ENCODE measurements around the gene PHRF1.
A peak's percentile ranks its signal among the peaks of the same experiment; 100 is the strongest.
"Not testable (repeated sequence)": the region's sequence is repeated elsewhere in the genome, so short reads cannot be mapped to it uniquely, and the experiment has no call there.

PHRF1 gene

GRCh38 chr11:571802-572185 lies 4.5 kb upstream of the PHRF1 start:
- no peak overlapping the region for H3K4me3 ChIP-seq (ENCODE audit: low read length)
- DNase-seq (ENCODE audit: low read depth): no peak
- TF ChIP-seq CTCF (IDR thresholded peaks at IDR 0.05; ENCODE audit: insufficient read depth, low read depth, low read length, missing control alignments): no peak

DNA sequence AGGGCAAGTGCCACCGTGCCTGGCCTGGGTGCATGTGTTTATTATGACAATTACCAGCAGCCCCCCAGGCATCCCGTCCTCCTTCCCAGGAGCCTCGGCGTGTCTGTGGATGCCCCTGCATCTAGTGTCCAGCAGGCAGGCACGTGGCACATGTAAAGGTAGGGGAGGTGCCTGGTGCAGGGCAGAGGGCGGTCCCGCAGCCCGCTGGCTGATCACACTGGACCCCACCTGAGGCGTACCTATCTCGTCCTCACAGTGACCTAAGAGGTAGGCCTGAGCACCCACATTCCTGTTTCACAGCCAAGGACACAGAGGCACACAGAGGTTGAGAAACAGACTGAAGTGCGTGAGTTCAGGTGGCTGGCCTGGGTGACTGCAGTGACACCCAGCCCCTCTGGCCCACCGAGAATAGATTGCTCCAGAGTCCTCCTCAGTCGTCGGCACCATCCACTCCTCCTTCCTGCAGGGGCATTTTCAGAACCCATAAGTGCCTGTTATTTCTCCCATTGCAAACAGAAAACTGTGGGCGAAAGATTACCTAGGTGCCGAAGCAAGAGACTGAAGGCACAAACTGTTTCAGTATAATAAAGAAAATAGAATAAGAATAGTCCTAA lies 3.0 kb upstream of the PHRF1 start:
- no peak overlapping the region for H3K4me3 ChIP-seq (ENCODE audit: low read length)
- no peak for TF ChIP-seq CTCF (IDR thresholded peaks at IDR 0.05; ENCODE audit: insufficient read depth, low read depth, low read length, missing control alignments)
- no peak for DNase-seq (ENCODE audit: low read depth)

DNA sequence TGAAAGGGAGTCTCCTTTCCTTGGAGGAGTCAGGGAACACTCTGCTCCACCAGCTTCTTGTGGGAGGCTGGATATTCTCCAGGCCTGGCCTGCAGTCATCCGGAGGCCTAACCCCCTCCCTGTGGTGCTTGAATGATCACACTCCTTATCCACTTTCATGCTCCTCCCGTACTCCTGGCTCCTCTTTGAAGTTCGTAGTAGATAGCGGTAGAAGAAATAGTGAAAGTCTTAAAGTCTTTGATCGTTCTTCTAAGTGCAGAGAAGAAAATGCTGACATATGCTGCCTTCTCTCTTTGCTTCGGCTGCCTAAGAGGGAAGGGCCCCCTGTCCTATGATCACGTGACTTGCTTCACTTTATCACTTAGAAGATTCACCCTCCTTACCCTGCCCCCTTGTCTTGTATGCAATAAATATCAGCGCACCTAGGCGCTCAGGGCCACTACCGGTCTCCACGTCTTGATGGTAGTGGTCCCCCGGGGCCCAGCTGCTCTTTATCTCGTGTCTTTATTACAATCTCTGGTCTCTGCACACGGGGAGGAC lies 2.2 kb upstream of the PHRF1 start:
- DNase-seq (ENCODE audit: low read depth): not testable (repeated sequence)
- H3K4me3 ChIP-seq (ENCODE audit: low read length): peak overlapping the region; percentile 62

DNA sequence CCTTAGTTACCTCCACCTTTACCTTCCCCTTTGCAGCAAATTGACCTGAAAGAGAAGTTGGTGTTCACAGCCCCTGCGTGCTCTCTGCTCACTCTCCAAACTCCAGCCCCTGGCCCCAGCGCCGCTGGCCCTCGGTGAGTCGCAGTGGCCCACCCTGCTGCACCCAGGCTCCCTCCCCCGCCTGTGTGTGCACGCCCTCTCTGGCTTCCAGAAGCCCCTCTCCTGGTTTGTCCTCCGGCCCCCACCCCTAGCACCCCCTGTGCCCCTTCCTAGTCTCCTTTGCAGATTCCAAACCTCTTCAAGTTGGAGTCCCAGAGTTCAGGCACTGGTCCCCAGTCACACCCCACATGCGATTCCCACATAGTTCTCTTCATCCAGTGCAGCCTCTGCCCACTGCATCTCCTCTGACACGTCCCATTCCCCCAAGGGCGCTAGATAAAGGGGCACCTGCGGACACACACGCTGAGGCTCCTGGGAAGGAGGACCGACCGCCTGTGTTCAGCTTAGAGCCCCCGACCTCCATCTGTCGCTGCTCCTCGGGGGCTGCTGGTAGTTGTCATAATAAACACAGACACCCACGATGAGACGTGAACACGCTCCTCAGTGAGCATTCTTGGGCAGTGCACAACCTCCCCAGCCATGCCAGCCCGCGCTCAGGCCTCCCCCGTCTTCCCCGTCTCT lies 1.5 kb upstream of the PHRF1 start:
- no peak for TF ChIP-seq CTCF (IDR thresholded peaks at IDR 0.05; ENCODE audit: insufficient read depth, low read depth, low read length, missing control alignments)

GRCh38 chr11:575313-575995 lies 816 bp upstream of the PHRF1 start:
- no peak for DNase-seq (ENCODE audit: low read depth)
- H3K4me3 ChIP-seq (ENCODE audit: low read length): peak overlapping the region; percentile 62
- no peak for TF ChIP-seq CTCF (IDR thresholded peaks at IDR 0.05; ENCODE audit: insufficient read depth, low read depth, low read length, missing control alignments)

More for the DNA sequence above, 1.5 kb upstream of the PHRF1 start:
- DNase-seq (ENCODE audit: low read depth): no peak
- peak overlapping the region; percentile 62 for H3K4me3 ChIP-seq (ENCODE audit: low read length)

GRCh38 chr11:576811-577610 lies 741 bp downstream of the PHRF1 start:
- no peak for DNase-seq (ENCODE audit: low read depth)
- no peak for TF ChIP-seq CTCF (IDR thresholded peaks at IDR 0.05; ENCODE audit: insufficient read depth, low read depth, low read length, missing control alignments)
- peak overlapping the region; percentile 93 for H3K4me3 ChIP-seq (ENCODE audit: low read length)

GRCh38 chr11:577611-577894 lies 1.3 kb downstream of the PHRF1 start:
- H3K4me3 ChIP-seq (ENCODE audit: low read length): peak overlapping the region; percentile 93
- DNase-seq (ENCODE audit: low read depth): no peak
- no peak for TF ChIP-seq CTCF (IDR thresholded peaks at IDR 0.05; ENCODE audit: insufficient read depth, low read depth, low read length, missing control alignments)

All from epithelial cell of esophagus (primary cell).